OCI-LY3 (cell line): Measurements from ENCODE around the gene SRCAP.

Source experiments
- H2AFZ ChIP-seq: fragments of 200-600, 300-600 bp; shearing (Covaris generic); 2 replicates; pipeline ENCODE4 v1.6.0; 2014; ENCODE audit warnings: antibody characterized with exemption, low read depth, low read length
- H3K27ac ChIP-seq: fragments of 200-600, 300-600 bp; sonication (generic); 2 replicates; pipeline ENCODE4 v1.5.1; 2014; ENCODE audit warnings: mild to moderate bottlenecking, low read length, moderate library complexity, mixed read lengths
- H3K27me3 ChIP-seq: fragments of 200-600, 300-600 bp; sonication (generic); 2 replicates; pipeline ENCODE4 v1.6.1; 2014; ENCODE audit warnings: low read depth, low read length, mixed read lengths
- H3K36me3 ChIP-seq: fragments of 200-600, 300-600 bp; sonication (generic); replicated peaks from 2 replicates; pipeline ENCODE3; 2014; ENCODE audit warnings: low read depth, low read length, mixed read lengths
- H3K4me1 ChIP-seq: fragments of 300-600, 200-600 bp; sonication (generic); 2 replicates; pipeline ENCODE4 v1.6.1; 2014; ENCODE audit warnings: low read length, mixed read lengths
- H3K4me2 ChIP-seq: fragments of 200-600, 300-600 bp; sonication (generic); 2 replicates; pipeline ENCODE4 v1.6.1; 2014; ENCODE audit warnings: low read length, mixed read lengths
- H3K4me3 ChIP-seq: fragments of 300-600, 200-600 bp; sonication (generic); 2 replicates; pipeline ENCODE4 v1.5.1; 2014; ENCODE audit warnings: antibody characterized with exemption, mild to moderate bottlenecking, low read length, moderate library complexity
- H3K79me2 ChIP-seq: fragments of 300-600, 200-600 bp; shearing (Covaris generic); 2 replicates; pipeline ENCODE4 v1.6.1; 2014; ENCODE audit warnings: mild to moderate bottlenecking, low read length, mixed read lengths
- H3K9ac ChIP-seq: fragments of 300-600, 200-600 bp; shearing (Covaris generic); 2 replicates; pipeline ENCODE4 v1.6.0; 2014; ENCODE audit warnings: mild to moderate bottlenecking, low read length, moderate library complexity
- H3K9me3 ChIP-seq: fragments of 200-600, 300-600 bp; shearing (Covaris generic); 2 replicates; pipeline ENCODE4 v1.6.1; 2014; ENCODE audit warnings: low read length, mixed read lengths; ENCODE audit not compliant: insufficient read depth
- H4K20me1 ChIP-seq: fragments of 200-600, 300-600 bp; sonication (generic); 2 replicates; pipeline ENCODE4 v1.6.1; 2016; ENCODE audit warnings: low read length, mixed read lengths; ENCODE audit not compliant: insufficient read depth
- EZH2phosphoT487 ChIP-seq: fragments of 200-600 bp; shearing (Covaris generic); IDR thresholded peaks from 2 replicates; pipeline ENCODE4 v1.6.1; 2018; ENCODE audit warnings: antibody characterized with exemption, mixed run types, low read depth
- TF ChIP-seq, protein P1 (sequence below): fragments of 200-600, 300-600 bp; sonication (generic); IDR thresholded peaks from 2 replicates; pipeline ENCODE4 v1.5.1; 2014; ENCODE audit warnings: antibody characterized with exemption, low read length, low read depth

The SRCAP gene

DNA sequence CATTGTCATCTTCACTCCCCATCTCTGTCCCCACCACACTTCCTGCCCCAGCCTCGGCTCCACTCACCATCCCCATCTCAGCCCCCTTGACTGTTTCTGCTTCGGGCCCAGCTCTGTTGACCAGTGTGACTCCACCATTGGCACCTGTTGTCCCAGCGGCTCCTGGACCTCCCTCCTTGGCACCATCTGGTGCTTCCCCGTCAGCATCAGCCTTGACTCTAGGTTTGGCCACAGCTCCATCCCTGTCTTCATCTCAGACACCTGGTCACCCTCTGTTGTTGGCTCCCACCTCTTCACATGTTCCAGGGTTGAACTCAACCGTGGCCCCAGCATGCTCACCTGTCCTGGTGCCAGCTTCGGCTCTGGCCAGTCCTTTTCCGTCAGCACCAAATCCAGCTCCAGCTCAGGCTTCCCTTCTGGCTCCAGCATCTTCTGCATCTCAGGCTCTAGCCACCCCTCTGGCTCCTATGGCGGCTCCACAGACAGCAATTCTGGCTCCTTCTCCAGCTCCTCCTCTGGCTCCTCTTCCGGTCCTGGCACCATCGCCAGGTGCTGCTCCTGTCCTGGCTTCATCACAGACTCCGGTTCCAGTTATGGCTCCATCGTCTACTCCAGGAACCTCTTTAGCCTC, 24.9 kb downstream of the SRCAP start:
- H3K79me2 ChIP-seq: peaks cover 42% of the 10 kb centered on the region
- peaks cover 7% of the 10 kb centered on the region for H3K4me1 ChIP-seq
- peaks cover 75% of the 10 kb centered on the region for H3K36me3 ChIP-seq
- no peak overlapping the region for H3K4me3 ChIP-seq
- H3K27ac ChIP-seq: no peak overlapping the region
- no peak overlapping the region for H3K4me2 ChIP-seq
- no peak overlapping the region for H2AFZ ChIP-seq
- no peak for TF ChIP-seq EZH2phosphoT487
- TF ChIP-seq, protein P1, sequence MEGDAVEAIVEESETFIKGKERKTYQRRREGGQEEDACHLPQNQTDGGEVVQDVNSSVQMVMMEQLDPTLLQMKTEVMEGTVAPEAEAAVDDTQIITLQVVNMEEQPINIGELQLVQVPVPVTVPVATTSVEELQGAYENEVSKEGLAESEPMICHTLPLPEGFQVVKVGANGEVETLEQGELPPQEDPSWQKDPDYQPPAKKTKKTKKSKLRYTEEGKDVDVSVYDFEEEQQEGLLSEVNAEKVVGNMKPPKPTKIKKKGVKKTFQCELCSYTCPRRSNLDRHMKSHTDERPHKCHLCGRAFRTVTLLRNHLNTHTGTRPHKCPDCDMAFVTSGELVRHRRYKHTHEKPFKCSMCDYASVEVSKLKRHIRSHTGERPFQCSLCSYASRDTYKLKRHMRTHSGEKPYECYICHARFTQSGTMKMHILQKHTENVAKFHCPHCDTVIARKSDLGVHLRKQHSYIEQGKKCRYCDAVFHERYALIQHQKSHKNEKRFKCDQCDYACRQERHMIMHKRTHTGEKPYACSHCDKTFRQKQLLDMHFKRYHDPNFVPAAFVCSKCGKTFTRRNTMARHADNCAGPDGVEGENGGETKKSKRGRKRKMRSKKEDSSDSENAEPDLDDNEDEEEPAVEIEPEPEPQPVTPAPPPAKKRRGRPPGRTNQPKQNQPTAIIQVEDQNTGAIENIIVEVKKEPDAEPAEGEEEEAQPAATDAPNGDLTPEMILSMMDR: no peak
- H3K27me3 ChIP-seq: no peaks in the 10 kb centered on the region
- no peaks in the 10 kb centered on the region; the same call in 1 of the 2 replicates for H4K20me1 ChIP-seq
- H3K9me3 ChIP-seq: no peaks in the 10 kb centered on the region
- H3K9ac ChIP-seq: no peak overlapping the region

DNA sequence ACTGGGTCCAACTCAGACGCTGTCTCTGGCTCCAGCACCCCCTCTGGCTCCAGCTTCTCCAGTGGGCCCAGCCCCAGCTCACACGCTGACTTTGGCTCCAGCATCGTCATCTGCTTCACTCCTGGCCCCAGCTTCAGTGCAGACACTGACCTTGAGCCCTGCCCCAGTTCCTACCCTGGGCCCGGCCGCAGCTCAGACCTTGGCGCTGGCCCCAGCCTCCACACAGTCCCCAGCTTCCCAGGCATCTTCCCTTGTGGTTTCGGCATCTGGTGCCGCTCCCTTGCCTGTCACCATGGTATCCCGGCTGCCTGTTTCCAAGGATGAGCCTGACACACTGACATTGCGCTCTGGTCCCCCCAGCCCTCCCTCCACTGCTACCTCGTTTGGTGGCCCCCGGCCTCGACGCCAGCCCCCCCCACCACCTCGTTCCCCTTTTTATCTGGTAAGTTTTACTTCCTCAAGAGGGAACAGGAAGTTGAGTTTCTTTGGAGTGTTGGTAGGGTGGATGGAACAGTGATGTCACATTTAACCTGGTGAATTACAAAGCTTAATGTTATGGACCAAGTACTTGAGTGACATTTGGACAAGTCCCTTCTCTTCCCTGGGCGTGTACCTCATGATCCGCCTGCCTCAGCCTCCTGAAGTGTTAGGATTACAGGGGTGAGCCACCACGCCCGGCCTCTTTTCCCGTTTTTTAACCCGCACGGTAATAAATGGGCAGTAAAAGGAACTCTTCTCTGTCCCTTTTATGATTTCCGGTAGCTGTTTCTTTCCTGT, 25.9 kb downstream of the SRCAP start:
- H3K27ac ChIP-seq: 0 out of 2 replicates have a peak overlapping the region, but pooled peaks have one; percentile 4
- no peak for TF ChIP-seq EZH2phosphoT487
- TF ChIP-seq, protein P1: no peak
- no peak overlapping the region for H2AFZ ChIP-seq
- H3K79me2 ChIP-seq: peaks cover 40% of the 10 kb centered on the region
- H3K4me2 ChIP-seq: no peak overlapping the region
- H3K9me3 ChIP-seq: no peaks in the 10 kb centered on the region
- no peaks in the 10 kb centered on the region; the same call in 1 of the 2 replicates for H4K20me1 ChIP-seq
- H3K36me3 ChIP-seq: peaks cover 79% of the 10 kb centered on the region
- no peak overlapping the region for H3K4me3 ChIP-seq
- H3K9ac ChIP-seq: no peak overlapping the region
- peaks cover 7% of the 10 kb centered on the region for H3K4me1 ChIP-seq
- no peaks in the 10 kb centered on the region for H3K27me3 ChIP-seq

DNA sequence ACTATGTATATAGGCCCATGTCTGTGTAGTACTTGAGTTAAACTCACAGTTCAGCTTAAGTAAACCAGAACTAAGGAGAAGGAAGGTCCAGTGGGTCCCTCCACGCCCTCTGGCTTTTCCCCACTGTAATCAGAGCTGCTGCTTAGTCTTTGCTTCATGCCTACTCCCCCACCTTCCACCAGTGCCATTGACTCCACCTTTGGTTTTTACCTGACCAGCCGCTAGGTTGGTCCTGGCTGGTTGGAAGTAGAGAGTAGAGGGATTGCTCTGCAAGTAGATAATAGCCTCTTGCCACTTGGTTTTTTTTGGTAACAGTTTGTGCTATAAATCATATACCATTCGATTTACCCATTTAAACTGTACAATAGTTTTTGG, 26.4 kb downstream of the SRCAP start:
- H3K9me3 ChIP-seq: no peaks in the 10 kb centered on the region
- no peaks in the 10 kb centered on the region for H4K20me1 ChIP-seq
- peaks cover 7% of the 10 kb centered on the region for H3K4me1 ChIP-seq
- peaks cover 77% of the 10 kb centered on the region for H3K36me3 ChIP-seq
- H3K9ac ChIP-seq: no peak overlapping the region
- H2AFZ ChIP-seq: no peak overlapping the region
- TF ChIP-seq EZH2phosphoT487: no peak
- TF ChIP-seq, protein P1: no peak
- no peaks in the 10 kb centered on the region for H3K27me3 ChIP-seq
- H3K4me3 ChIP-seq: no peak overlapping the region
- H3K4me2 ChIP-seq: no peak overlapping the region
- peaks cover 36% of the 10 kb centered on the region for H3K79me2 ChIP-seq
- H3K27ac ChIP-seq: 0 out of 2 replicates have a peak overlapping the region, but pooled peaks have one; percentile 4

DNA sequence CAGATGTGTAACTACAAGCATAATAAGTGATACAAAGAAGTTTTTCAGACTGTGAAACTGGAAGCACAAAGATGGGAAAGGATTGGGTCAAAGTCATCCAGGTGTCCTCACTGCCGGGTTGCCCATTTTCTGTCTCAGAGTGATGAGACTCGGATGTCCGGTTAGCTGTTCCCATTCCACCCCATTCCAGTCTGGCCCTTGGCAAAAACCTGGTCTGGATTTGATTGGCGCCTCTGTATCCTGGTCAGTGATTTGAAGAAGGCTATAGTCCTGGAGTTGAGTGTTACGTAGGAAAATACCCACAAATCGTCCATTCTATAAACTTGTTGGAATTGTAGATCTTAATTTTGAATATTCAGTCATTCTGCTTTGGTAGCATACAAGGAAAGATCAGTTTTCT, 29.4 kb downstream of the SRCAP start:
- Histone ChIP-seq H3K27me3 (no peaks in the 10 kb centered on the region), H3K36me3 (peaks cover 64% of the 10 kb centered on the region), H3K79me2 (peaks cover 30% of the 10 kb centered on the region), H3K27ac (no peak overlapping the region), H4K20me1 (no peaks in the 10 kb centered on the region), H2AFZ (no peak overlapping the region), H3K4me1 (peaks cover 12% of the 10 kb centered on the region), H3K9ac (no peak overlapping the region), H3K9me3 (no peaks in the 10 kb centered on the region), H3K4me3 (no peak overlapping the region), H3K4me2 (no peak overlapping the region)
- TF ChIP-seq EZH2phosphoT487: no peak
- TF ChIP-seq, protein P1: no peak
